GM19455 (cell line): ENCODE data around the gene TPO.
"Not testable (repeated sequence)": the region's sequence is repeated elsewhere in the genome, so short reads cannot be mapped to it uniquely, and the experiment has no call there.

Experiments
- ATAC-seq: cut with Tn5 transposase; IDR thresholded peaks from one replicate; pipeline ENCODE4 v1.9.1; 2021; ENCODE audit not compliant: unreplicated experiment

The TPO gene

GRCh38 chr2:1481406-1482252 is 68.4 kb downstream of the TPO start:
- ATAC-seq: no peak

GRCh38 chr2:1482253-1482675 is 69.0 kb downstream of the TPO start:
- no peak for ATAC-seq

GRCh38 chr2:1482981-1483380 is 69.7 kb downstream of the TPO start:
- no peak for ATAC-seq

- no peak for ATAC-seq
Observed at GRCh38 chr2:1483551-1483950, 70.3 kb downstream of the TPO start.

- no peak for ATAC-seq
Observed at GRCh38 chr2:1484131-1484884, 71.0 kb downstream of the TPO start.

GRCh38 chr2:1486670-1487069 is 73.4 kb downstream of the TPO start:
- no peak for ATAC-seq

- no peak for ATAC-seq
Observed at GRCh38 chr2:1487758-1488157, 74.5 kb downstream of the TPO start.

GRCh38 chr2:1488181-1488671 is 75.0 kb downstream of the TPO start:
- no peak for ATAC-seq

GRCh38 chr2:1488851-1489250 is 75.6 kb downstream of the TPO start:
- no peak for ATAC-seq

- ATAC-seq: no peak
Observed at GRCh38 chr2:1489486-1489885, 76.2 kb downstream of the TPO start.

- not testable (repeated sequence) for ATAC-seq
Observed at GRCh38 chr2:1490381-1490780, 77.1 kb downstream of the TPO start.

- ATAC-seq: no peak
Observed at GRCh38 chr2:1491751-1492150, 78.5 kb downstream of the TPO start.

- not testable (repeated sequence) for ATAC-seq
Observed at GRCh38 chr2:1492231-1492630, 79.0 kb downstream of the TPO start.

- ATAC-seq: no peak
Observed at GRCh38 chr2:1492711-1493430, 79.6 kb downstream of the TPO start.

GRCh38 chr2:1493431-1494126 is 80.3 kb downstream of the TPO start:
- no peak for ATAC-seq

GRCh38 chr2:1494257-1494656 is 81.0 kb downstream of the TPO start:
- no peak for ATAC-seq

GRCh38 chr2:1494906-1495305 is 81.6 kb downstream of the TPO start:
- ATAC-seq: no peak

- no peak for ATAC-seq
Observed at GRCh38 chr2:1495676-1496358, 82.6 kb downstream of the TPO start.

GRCh38 chr2:1496359-1496821 is 83.1 kb downstream of the TPO start:
- no peak for ATAC-seq

GRCh38 chr2:1497122-1497611 is 83.9 kb downstream of the TPO start:
- no peak for ATAC-seq
